Panc1 (cell line): Measurements from ENCODE around the gene TSPAN33.

Experiments
- CTCF ChIP-seq: fragments of 450-650 bp; IDR thresholded peaks from 2 replicates; pipeline ENCODE4 v1.5.1; 2017; ENCODE audit warnings: mild to moderate bottlenecking
- POLR2AphosphoS5 ChIP-seq: IDR thresholded peaks from 2 replicates; pipeline ENCODE4 v1.6.1; 2012; ENCODE audit warnings: mild to moderate bottlenecking, low read depth, low read length, moderate library complexity
- REST ChIP-seq, 2 experiments: IDR thresholded peaks; 2 replicates each; pipeline ENCODE4 v1.6.1; 2011 to 2012; ENCODE audit warnings: low read depth in 2 of 2, control low read depth in 1 of 2, low read length in 1 of 2, mild to moderate bottlenecking in 1 of 2, moderate library complexity in 1 of 2; ENCODE audit not compliant: insufficient read depth in 1 of 2

- no peak for TF ChIP-seq POLR2AphosphoS5
- no peak for TF ChIP-seq CTCF
- no peak for TF ChIP-seq REST (IDR thresholded peaks at IDR 0.05; ENCODE audit: insufficient read depth in 1 of 2, low read depth in 2 of 2, low read length in 1 of 2)
Observed at GRCh38 chr7:129101746-129102145, 42.8 kb upstream of the TSPAN33 start.
